ENCODE results near the gene SIRT4.
A peak's percentile ranks its signal among the peaks of the same experiment; 100 is the strongest.
"Not testable (repeated sequence)": the region's sequence is repeated elsewhere in the genome, so short reads cannot be mapped to it uniquely, and the experiment has no call there.

The SIRT4 gene

GRCh38 chr12:120301962-120302815 lies at the start of gene SIRT4:
Gene SIRT4, plus strand, starts transcription at chr12:120302321. Its CDS starts 1,241 bp downstream, at chr12:120303562.
- DNase-seq (ENCODE audit: low spot score), result peak; percentile 96

- not testable (repeated sequence) for DNase-seq (ENCODE audit: low spot score)
Observed at GRCh38 chr12:120253313-120253712, 48.8 kb upstream of the SIRT4 start.

GRCh38 chr12:120254809-120255208 lies 47.3 kb upstream of the SIRT4 start:
- DNase-seq (ENCODE audit: low spot score), result no peak

GRCh38 chr12:120257041-120257821 lies 44.9 kb upstream of the SIRT4 start:
- peak; percentile 92 for DNase-seq (ENCODE audit: low spot score)

- DNase-seq (ENCODE audit: low spot score), result no peak
Observed at GRCh38 chr12:120258323-120258896, 43.7 kb upstream of the SIRT4 start.

- DNase-seq (ENCODE audit: low spot score), result no peak
Observed at GRCh38 chr12:120259418-120260202, 42.5 kb upstream of the SIRT4 start.

- DNase-seq (ENCODE audit: low spot score), result no peak
Observed at GRCh38 chr12:120260607-120261006, 41.5 kb upstream of the SIRT4 start.

- DNase-seq (ENCODE audit: low spot score), result no peak
Observed at GRCh38 chr12:120261951-120262851, 39.9 kb upstream of the SIRT4 start.

- no peak for DNase-seq (ENCODE audit: low spot score)
Observed at GRCh38 chr12:120262852-120263747, 39.0 kb upstream of the SIRT4 start.

- DNase-seq (ENCODE audit: low spot score), result no peak
Observed at GRCh38 chr12:120263748-120264085, 38.4 kb upstream of the SIRT4 start.

GRCh38 chr12:120264086-120264903 lies 37.8 kb upstream of the SIRT4 start:
- DNase-seq (ENCODE audit: low spot score), result no peak

GRCh38 chr12:120264904-120265472 lies 37.1 kb upstream of the SIRT4 start:
- DNase-seq (ENCODE audit: low spot score), result no peak

- peak; percentile 97 for DNase-seq (ENCODE audit: low spot score)
Observed at GRCh38 chr12:120265473-120266179, 36.5 kb upstream of the SIRT4 start, which contains the start of gene PXN. Gene PXN, minus strand, starts transcription at chr12:120265730. Its CDS starts 101 bp downstream, at chr12:120265629.

- DNase-seq (ENCODE audit: low spot score), result no peak
Observed at GRCh38 chr12:120266180-120266870, 35.8 kb upstream of the SIRT4 start.

- no peak for DNase-seq (ENCODE audit: low spot score)
Observed at GRCh38 chr12:120267736-120268135, 34.4 kb upstream of the SIRT4 start.

GRCh38 chr12:120276734-120277133 lies 25.4 kb upstream of the SIRT4 start:
- no peak for DNase-seq (ENCODE audit: low spot score)
